SK-N-SH (cell line): ENCODE results near the gene BSX. TPM values are rescaled to one million over a fixed set of nuclear protein-coding genes. Genes with fewer than 3 reads are reported as not detected.

Experiments used
- CTCF ChIA-PET: fragments of 300-600, 350-600 bp; formaldehyde crosslinking; extraction: SDS; loops from one replicate; lab custom pipeline; 2021; lab: Yijun Ruan, JAX
- POLR2A ChIA-PET: fragments of 350-600 bp; sonication (Branson Sonifier 250); formaldehyde crosslinking; extraction: SDS; loops from one replicate; lab custom pipeline; 2020; ENCODE audit warnings: antibody characterized with exemption, inconsistent platforms; lab: Yijun Ruan, JAX
- DNase-seq: peaks from one replicate; pipeline ENCODE4 v3.0.0; 2012
- H2AFZ ChIP-seq: fragments of 200-600 bp; sonication (generic); 2 replicates; pipeline ENCODE4 v1.8.1; 2016; ENCODE audit warnings: antibody characterized with exemption, mild to moderate bottlenecking, low read depth
- H3F3A ChIP-seq: fragments of 200-600 bp; sonication (generic); replicated peaks from 2 replicates; pipeline ENCODE3; 2016; ENCODE audit warnings: antibody characterized with exemption, mild to moderate bottlenecking; ENCODE audit not compliant: insufficient read depth
- H3K27ac ChIP-seq, 2 experiments: fragments of 200-500 bp in 1 of 2; fragments of 200-600 bp in 1 of 2; sonication (Bioruptor generic) in 1 of 2; sonication (generic), shearing (Covaris generic) in 1 of 2; 2 replicates each; pipeline versions ENCODE4 v1.5.1 to v1.6.1; 2014 to 2016; ENCODE audit warnings: low read depth in 2 of 2, inconsistent platforms in 1 of 2, low read length in 1 of 2, mild to moderate bottlenecking in 1 of 2, mixed read lengths in 1 of 2
- H3K27me3 ChIP-seq: fragments of 200-600 bp; sonication (generic), shearing (Covaris generic); 2 replicates; pipeline ENCODE4 v1.6.1; 2016; ENCODE audit warnings: mixed run types; ENCODE audit not compliant: insufficient read depth
- H3K36me3 ChIP-seq, 2 experiments: fragments of 200-500 bp in 1 of 2; fragments of 200-600 bp in 1 of 2; sonication (Bioruptor generic) in 1 of 2; sonication (generic) in 1 of 2; replicated peaks in 1 of 2; 2 replicates each; pipeline versions ENCODE3 to v1.5.1; 2014 to 2016; ENCODE audit warnings: low read length in 1 of 2, mild to moderate bottlenecking in 1 of 2; ENCODE audit not compliant: insufficient read depth in 2 of 2, control insufficient read depth in 1 of 2
- H3K4me1 ChIP-seq, 2 experiments: fragments of 200-500 bp in 1 of 2; fragments of 200-600 bp in 1 of 2; sonication (Bioruptor generic) in 1 of 2; sonication (generic), shearing (Covaris generic) in 1 of 2; 2 replicates each; pipeline versions ENCODE4 v1.5.1 to v1.6.1; 2014 to 2016; ENCODE audit warnings: low read depth in 1 of 2, low read length in 1 of 2, mixed run types in 1 of 2; ENCODE audit not compliant: insufficient read depth in 2 of 2, control insufficient read depth in 1 of 2
- H3K4me2 ChIP-seq: fragments of 200-600 bp; sonication (generic), shearing (Covaris generic); 2 replicates; pipeline ENCODE4 v1.6.1; 2017; ENCODE audit warnings: mixed run types
- H3K4me3 ChIP-seq, 2 experiments: fragments of 200-500 bp in 1 of 2; fragments of 200-600 bp in 1 of 2; sonication (Bioruptor generic) in 1 of 2; sonication (generic), shearing (Covaris generic) in 1 of 2; 2 replicates each; pipeline versions ENCODE4 v1.5.1 to v1.8.1; 2014 to 2016; ENCODE audit warnings: low read depth in 2 of 2, inconsistent platforms in 1 of 2, low read length in 1 of 2, mild to moderate bottlenecking in 1 of 2, mixed read lengths in 1 of 2, moderate library complexity in 1 of 2
- H3K79me2 ChIP-seq: fragments of 200-600 bp; sonication (generic); 2 replicates; pipeline ENCODE4 v1.8.1; 2017; ENCODE audit warnings: mild to moderate bottlenecking; ENCODE audit not compliant: insufficient read depth
- H3K9ac ChIP-seq: fragments of 200-600 bp; sonication (generic); 2 replicates; pipeline ENCODE4 v1.6.1; 2017; ENCODE audit warnings: mixed run types
- H3K9me2 ChIP-seq: fragments of 200-600 bp; sonication (generic); 2 replicates; pipeline ENCODE4 v1.6.1; 2017; ENCODE audit warnings: mixed run types
- H3K9me3 ChIP-seq: fragments of 200-600 bp; sonication (generic); 2 replicates; pipeline ENCODE4 v1.6.1; 2017; ENCODE audit warnings: mixed run types, mild to moderate bottlenecking, moderate library complexity
- H4K20me1 ChIP-seq: fragments of 200-600 bp; sonication (generic); 2 replicates; pipeline ENCODE4 v1.6.1; 2017; ENCODE audit warnings: mild to moderate bottlenecking, mixed run types; ENCODE audit not compliant: insufficient read depth
- CTCF ChIP-seq: fragments of 200-600 bp; sonication (generic); IDR thresholded peaks from 2 replicates; pipeline ENCODE4 v1.6.1; 2017; ENCODE audit warnings: antibody characterized with exemption, mild to moderate bottlenecking, moderate library complexity
- ELF1 ChIP-seq: IDR thresholded peaks from 2 replicates; pipeline ENCODE4 v1.4.0; 2012
- FOXJ3 ChIP-seq: sonication (generic); formaldehyde crosslinking; IDR thresholded peaks from 2 replicates; pipeline ENCODE4 v1.5.1; 2020; ENCODE audit warnings: mild to moderate bottlenecking, missing genetic modification reagents
- FOXM1 ChIP-seq: IDR thresholded peaks from 2 replicates; pipeline ENCODE4 v1.4.0; 2012; ENCODE audit warnings: low read depth, mild to moderate bottlenecking
- GATA2 ChIP-seq: sonication (generic); formaldehyde crosslinking; IDR thresholded peaks from 2 replicates; pipeline ENCODE4 v1.5.0; 2020; ENCODE audit warnings: mild to moderate bottlenecking, missing genetic modification reagents
- JUND ChIP-seq: IDR thresholded peaks from 2 replicates; pipeline ENCODE4 v1.4.0; 2012
- MAX ChIP-seq: IDR thresholded peaks from 2 replicates; pipeline ENCODE4 v1.4.0; 2012; ENCODE audit warnings: low read depth
- MEF2A ChIP-seq: IDR thresholded peaks from 2 replicates; pipeline ENCODE4 v1.4.0; 2012; ENCODE audit warnings: low read depth, borderline replicate concordance
- MXI1 ChIP-seq: IDR thresholded peaks from 2 replicates; pipeline ENCODE4 v1.6.1; 2012; ENCODE audit warnings: mild to moderate bottlenecking, low read depth, low read length, improper control_type of control experiment
- NFIC ChIP-seq: IDR thresholded peaks from 2 replicates; pipeline ENCODE4 v1.4.0; 2012; ENCODE audit warnings: borderline replicate concordance
- NRF1 ChIP-seq: IDR thresholded peaks from 2 replicates; pipeline ENCODE4 v1.6.1; 2012; ENCODE audit warnings: low read depth, mild to moderate bottlenecking, low read length
- POLR2AphosphoS5 ChIP-seq: IDR thresholded peaks from 2 replicates; pipeline ENCODE4 v1.6.1; 2012; ENCODE audit warnings: low read depth, low read length
- RAD21 ChIP-seq: IDR thresholded peaks from 2 replicates; pipeline ENCODE4 v1.6.1; 2012; ENCODE audit warnings: mild to moderate bottlenecking, low read length
- RCOR1 ChIP-seq: fragments of 150-350 bp; IDR thresholded peaks from 2 replicates; pipeline ENCODE4 v1.6.1; 2017; ENCODE audit warnings: antibody characterized with exemption, low read length
- RFX5 ChIP-seq: IDR thresholded peaks from 2 replicates; pipeline ENCODE4 v1.6.1; 2012; ENCODE audit warnings: mild to moderate bottlenecking, improper control_type of control experiment, low read length
- RXRA ChIP-seq: IDR thresholded peaks from 2 replicates; pipeline ENCODE4 v1.4.0; 2012; ENCODE audit warnings: low read depth, mild to moderate bottlenecking, borderline replicate concordance
- SIN3A ChIP-seq: IDR thresholded peaks from 2 replicates; pipeline ENCODE4 v1.6.1; 2012; ENCODE audit warnings: low read depth, mild to moderate bottlenecking, low read length, moderate library complexity, borderline replicate concordance
- TCF12 ChIP-seq: IDR thresholded peaks from 2 replicates; pipeline ENCODE4 v1.4.0; 2012
- USF2 ChIP-seq: fragments of 150-350 bp; IDR thresholded peaks from 2 replicates; pipeline ENCODE4 v1.6.1; 2017; ENCODE audit warnings: antibody characterized with exemption, low read length, low read depth, borderline replicate concordance
- YY1 ChIP-seq: IDR thresholded peaks from 2 replicates; pipeline ENCODE4 v1.4.0; 2012; ENCODE audit warnings: low read depth, mild to moderate bottlenecking
- WGBS: methylation state at CpG from one replicate; pipeline ENCODE4 v1.1.6; 2017; ENCODE audit warnings: low lambda C conversion rate; 5-methylcytosine and 5-hydroxymethylcytosine counted together
- polyA plus RNA-seq, 3 experiments: library from polyadenylated mRNA; depleted of rRNA; stranded (reverse); fragments of >200 nt; gene quantifications; 2 replicates each; pipeline ENCODE4 v1.2.3, GENCODE V29; 2012
- TF ChIP-seq, protein P1 (sequence below): IDR thresholded peaks from 2 replicates; pipeline ENCODE4 v1.4.0; 2012; ENCODE audit warnings: low read depth, borderline replicate concordance

Gene BSX
- polyA plus RNA-seq, 1 of the 3 experiments (the other 2 are of a cell fraction), result 0.16 TPM

GRCh38 chr11:122979103-122979814 is 2.4 kb downstream of the BSX start (continued):
- TF ChIP-seq, protein P1, sequence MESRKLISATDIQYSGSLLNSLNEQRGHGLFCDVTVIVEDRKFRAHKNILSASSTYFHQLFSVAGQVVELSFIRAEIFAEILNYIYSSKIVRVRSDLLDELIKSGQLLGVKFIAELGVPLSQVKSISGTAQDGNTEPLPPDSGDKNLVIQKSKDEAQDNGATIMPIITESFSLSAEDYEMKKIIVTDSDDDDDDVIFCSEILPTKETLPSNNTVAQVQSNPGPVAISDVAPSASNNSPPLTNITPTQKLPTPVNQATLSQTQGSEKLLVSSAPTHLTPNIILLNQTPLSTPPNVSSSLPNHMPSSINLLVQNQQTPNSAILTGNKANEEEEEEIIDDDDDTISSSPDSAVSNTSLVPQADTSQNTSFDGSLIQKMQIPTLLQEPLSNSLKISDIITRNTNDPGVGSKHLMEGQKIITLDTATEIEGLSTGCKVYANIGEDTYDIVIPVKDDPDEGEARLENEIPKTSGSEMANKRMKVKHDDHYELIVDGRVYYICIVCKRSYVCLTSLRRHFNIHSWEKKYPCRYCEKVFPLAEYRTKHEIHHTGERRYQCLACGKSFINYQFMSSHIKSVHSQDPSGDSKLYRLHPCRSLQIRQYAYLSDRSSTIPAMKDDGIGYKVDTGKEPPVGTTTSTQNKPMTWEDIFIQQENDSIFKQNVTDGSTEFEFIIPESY, result no peak
- TF ChIP-seq CTCF, result no peak
- TF ChIP-seq GATA2 (CRISPR knock-in tag), result no peak
- no peak for TF ChIP-seq RFX5
- no peak for TF ChIP-seq MEF2A
- no peak for TF ChIP-seq MAX
- no peak for TF ChIP-seq YY1
- no peak for TF ChIP-seq RAD21
- TF ChIP-seq MXI1, result no peak
- no peak for TF ChIP-seq SIN3A

- no peak overlapping the region for H3K9ac ChIP-seq
- DNase-seq, result no peak
- no peaks in the 10 kb centered on the region for H3K79me2 ChIP-seq
- POLR2A ChIA-PET, result no interaction called here
- no peak overlapping the region for H3K4me2 ChIP-seq
- no peaks in the 10 kb centered on the region; a peak in 1 of 4 replicates for H3K4me1 ChIP-seq
- no peaks in the 10 kb centered on the region for H3K9me3 ChIP-seq
- 78% methylated on average over 7 of the region's 7 CpGs for WGBS
- no peak overlapping the region for H3K4me3 ChIP-seq
- H3K27me3 ChIP-seq, result peaks cover 41% of the 10 kb centered on the region
- no peaks in the 10 kb centered on the region for H3K36me3 ChIP-seq
- TF ChIP-seq, protein P1, result no peak
- TF ChIP-seq RXRA, result no peak
- TF ChIP-seq USF2, result no peak
- TF ChIP-seq MXI1, result no peak
- no peak for TF ChIP-seq NFIC
- no peak for TF ChIP-seq FOXJ3 (CRISPR knock-in tag)
- TF ChIP-seq RCOR1, result no peak
- no peak for TF ChIP-seq ELF1
- no peak for TF ChIP-seq SIN3A
- no peak for TF ChIP-seq YY1
- no peak for TF ChIP-seq NRF1
- TF ChIP-seq TCF12, result no peak
- no peak for TF ChIP-seq JUND
- no peak for TF ChIP-seq POLR2AphosphoS5
- no peak for TF ChIP-seq FOXM1
- TF ChIP-seq MAX, result no peak
- TF ChIP-seq RFX5, result no peak
- no peak for TF ChIP-seq RAD21
- TF ChIP-seq, all 33 proteins: peak for 0
- Histone ChIP-seq H3K9me2 (no peaks in the 10 kb centered on the region), H4K20me1 (no peaks in the 10 kb centered on the region), H3F3A (no peaks in the 10 kb centered on the region), H3K27ac (no peak overlapping the region), H2AFZ (no peak overlapping the region)
- CTCF ChIA-PET, result interaction anchor here (1.0 to 1.2 kb wide), 2 partner anchors 9 to 43 kb away, joined by 3 read pairs; no protein-coding TSS in a partner anchor
Observed at GRCh38 chr11:122978299-122978620, 3.4 kb downstream of the BSX start.
